Stimulated activated CD4-positive, alpha-beta T cell treated with anti-CD3 and anti-CD28 coated beads, TNF-alpha, amount 100 ng/mL, for 24 hours (primary cell): ENCODE data around the gene APOL3.
A peak's percentile ranks its signal among the peaks of the same experiment; 100 is the strongest.
"Not testable (repeated sequence)": the region's sequence is repeated elsewhere in the genome, so short reads cannot be mapped to it uniquely, and the experiment has no call there.

Experiments
- DNase-seq, 3 experiments: peaks; one replicate each; pipeline ENCODE4 v3.0.0-alpha.2; 2020; ENCODE audit warnings: low read depth in 3 of 3

The APOL3 gene

DNA sequence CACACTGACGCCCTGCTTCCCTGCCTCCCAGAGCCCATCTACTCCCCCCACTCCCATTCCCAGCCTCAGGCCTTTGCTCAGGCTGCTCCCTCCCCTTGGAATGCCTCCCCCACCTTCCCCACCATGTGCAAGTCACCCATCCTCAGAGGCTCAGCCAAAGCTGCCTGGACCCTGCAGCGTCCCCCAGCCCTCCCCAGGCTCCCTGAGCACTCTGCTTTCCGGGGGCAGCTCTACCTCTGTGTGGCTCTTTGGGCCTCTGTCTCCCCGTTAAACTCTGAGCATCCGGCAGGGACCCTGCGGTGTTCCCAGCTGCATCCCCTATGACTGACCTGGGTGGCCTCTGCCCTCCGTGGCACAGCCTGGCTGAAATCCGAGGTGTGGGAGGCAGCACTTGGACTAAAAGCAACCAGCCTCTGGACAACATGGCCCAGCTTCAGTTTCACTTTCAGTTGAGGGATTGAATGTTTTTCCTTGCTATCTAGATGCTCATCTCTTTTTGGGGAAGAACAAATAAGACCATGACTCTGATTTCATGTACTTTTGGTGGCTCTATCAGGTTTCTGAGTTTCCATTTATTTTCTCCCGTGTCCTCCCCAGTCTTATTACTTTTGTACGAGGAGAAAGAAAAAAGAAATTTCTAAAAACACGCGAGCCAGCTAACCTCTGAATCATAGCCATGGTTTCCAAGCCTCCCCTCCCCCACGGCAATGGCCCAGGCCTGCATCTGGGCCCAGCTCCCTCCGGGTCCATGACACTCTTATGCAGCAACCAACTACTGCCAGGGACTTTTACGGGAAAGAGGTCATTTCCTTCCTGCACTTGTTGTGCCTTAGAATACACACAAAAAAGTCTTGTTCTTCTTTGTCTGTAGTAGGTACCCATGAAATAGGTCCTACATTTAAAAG, 3.8 kb downstream of the APOL3 start:
- DNase-seq: peak; percentile 59 to 78 (median 68)

DNA sequence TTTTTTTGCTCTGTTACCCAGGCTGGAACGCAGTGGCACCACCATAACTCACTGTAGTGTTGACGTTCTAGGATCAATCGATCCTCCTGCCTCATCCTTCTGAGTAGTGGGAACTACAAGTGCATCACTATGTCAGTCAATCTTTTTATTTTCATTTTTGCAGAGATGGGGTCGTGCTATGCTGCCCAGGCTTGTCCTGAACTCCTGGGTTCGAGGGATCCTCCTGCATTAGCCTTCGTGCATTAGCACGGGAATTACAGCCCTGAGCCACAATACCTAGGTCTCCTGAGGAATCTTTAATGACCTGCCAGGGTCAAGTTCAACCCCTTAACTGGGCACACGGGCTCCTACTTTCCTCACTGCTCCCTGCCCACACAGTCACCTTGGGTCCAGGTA, 4.4 kb downstream of the APOL3 start:
- no peak for DNase-seq

DNA sequence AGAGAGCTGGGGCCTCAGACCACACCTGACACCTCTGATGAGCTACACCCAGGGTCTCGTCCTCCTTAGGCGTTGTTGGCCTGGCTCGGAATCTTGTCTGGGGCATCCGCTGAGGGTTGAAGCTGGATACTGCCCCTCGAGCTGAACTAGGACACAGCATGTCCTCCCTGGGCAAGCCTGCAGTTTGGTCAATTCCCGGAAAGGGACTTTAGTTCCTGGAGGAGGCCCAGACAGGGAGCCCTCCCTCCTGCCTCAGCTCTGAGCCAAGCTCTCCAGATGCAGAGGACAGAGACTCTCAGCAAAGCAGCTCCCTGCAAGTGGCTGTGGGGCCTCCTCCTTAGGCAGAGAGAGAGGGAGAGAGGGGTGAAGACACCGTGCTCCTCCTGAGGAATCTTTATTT, 4.9 kb downstream of the APOL3 start:
- no peak for DNase-seq

DNA sequence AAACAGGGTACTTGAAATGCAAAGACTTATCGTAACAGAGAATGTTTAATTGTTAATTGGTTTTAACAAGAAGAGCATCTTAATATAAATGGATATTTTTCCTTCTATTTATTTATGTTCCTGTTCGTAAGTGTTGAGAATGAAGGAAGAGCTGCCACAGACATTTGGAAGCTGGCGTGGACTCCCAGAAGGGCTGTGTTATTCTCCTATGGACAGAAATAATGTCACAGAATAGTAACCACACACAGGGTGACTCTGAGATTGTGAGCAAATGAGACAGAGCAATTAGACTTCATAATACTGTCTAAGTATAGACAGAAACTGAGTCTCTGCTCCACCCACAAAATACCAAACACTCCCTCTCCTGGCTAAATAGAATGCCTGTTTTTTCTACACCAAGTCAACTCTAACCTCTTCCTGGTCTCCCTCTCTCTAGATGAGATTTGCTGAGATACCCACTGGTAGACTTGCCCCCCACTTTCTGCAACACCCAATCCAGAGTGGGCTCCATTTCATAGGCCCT, 6.1 kb downstream of the APOL3 start:
- no peak for DNase-seq

DNA sequence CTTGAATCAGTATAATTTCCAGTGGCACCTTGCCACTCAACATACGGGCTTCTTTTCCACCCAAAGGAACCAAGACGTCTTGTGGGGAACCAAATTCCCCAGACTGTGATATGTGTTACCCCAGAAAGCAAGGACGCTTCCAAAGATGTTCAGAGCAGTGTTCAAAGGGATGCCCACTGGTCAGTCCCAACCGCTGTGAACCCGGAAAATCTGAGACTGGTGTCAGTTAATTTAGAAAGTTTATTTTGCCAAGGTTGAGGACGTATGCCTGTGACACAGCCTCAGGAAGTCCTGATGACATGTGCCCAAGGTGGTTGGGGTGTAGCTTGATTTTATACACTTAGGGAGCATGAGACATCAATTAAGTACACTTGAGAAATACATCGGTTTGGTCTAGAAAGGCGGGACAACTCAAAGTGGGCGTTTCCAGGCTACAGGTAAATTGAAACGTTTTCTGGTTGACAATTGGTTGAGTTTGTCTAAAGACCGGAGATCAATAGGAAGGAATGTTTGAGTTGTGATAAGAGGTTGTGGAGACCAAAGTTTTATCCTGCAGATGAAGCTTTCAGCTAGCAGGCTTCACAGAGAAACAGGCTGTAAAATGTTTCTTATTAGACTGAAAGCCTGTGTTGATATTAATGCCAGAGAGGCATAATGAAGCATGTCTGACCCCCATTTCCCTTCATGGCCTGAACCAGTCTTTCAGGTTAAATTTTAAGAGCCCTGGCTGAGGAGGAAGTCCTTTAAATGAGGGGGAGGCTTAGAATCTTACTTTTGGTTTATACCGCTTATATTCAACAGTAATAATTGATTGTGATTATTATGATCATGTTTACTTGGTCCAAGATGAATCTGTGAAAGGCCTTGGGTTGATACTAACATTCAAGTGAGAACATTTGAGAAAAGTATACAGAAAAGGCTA, 6.8 kb downstream of the APOL3 start:
- DNase-seq: no peak

DNA sequence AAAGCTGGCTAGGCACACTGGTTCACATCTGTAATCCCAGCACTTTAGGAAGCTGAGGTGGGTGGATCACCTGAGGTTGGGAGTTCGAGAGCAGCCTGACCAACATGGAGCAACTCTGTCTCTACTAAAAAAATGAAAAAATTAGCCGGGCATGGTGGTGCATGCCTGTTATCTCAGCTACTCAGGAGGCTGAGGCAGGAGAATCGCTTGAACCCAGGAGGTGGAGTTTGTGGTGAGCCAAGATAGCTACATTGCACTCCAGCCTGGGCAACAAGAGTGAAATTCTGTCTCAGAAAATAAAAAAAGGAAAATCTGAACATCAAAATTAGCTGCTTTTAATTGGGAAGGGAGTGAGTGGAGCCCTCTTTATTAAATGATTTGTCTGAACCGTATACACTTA, 7.7 kb downstream of the APOL3 start:
- DNase-seq: not testable (repeated sequence)

DNA sequence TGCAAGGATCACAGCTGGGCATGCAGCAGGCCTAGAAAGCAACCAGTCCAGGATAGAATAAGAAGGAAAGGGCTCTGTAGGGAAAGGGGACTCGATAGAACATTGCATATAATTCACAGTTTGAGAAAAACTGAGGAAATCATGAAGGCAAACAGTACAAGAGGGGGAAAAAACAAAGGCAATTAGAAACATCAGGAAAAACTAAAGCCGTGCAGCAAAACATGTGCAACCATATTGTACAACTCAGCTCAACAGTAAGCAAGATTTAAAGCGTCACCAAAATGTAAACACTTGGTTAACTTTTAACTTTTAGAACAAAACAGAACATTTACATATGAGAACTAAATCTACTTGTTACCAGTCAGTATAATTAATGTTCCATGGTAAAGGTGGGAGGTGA, 8.5 kb downstream of the APOL3 start:
- no peak for DNase-seq

DNA sequence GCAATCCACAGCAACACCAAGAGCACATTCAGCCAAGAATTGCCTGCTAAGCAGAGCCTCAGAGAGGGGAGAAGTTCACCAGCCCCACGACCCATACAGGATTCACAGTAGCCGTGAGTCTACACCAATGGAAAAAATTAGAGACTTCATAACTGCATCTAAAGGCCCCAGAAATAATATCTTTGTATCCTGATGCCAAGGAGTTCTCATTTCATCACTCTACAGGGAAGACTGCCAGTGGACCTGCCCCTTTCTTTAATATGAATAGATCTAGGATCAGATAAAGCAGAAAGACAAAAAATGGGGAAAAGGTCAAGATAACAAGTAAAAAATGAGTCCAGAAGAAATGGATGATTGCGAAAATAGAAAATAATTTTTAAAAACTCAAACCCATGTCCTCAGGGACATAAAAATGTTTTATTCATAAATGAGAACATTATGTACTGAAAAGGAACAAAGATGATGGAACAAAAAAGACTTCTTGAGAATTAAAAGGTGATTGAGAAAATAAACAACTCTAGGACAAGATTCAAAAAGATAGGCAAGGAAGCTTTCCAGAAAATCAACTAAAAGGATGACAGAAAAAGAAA, 9.5 kb downstream of the APOL3 start:
- no peak for DNase-seq

DNA sequence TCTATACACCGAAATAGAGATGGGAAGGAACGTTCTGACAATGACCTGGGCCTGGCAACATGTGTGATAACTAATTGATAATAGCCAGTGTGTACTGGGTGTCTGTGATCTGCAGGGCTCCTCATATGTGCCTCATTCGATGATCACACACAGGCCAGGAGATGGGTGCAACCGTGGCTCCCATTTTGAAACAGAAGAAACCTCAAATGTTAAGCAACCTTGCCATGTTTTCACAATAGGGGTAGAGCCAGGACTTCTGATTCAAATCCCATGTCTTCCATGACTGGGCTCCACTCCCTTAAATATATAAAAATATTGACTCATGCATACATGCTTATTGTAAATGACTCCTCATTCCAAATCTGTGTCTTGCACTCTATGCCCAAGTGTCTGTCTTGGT, 11.1 kb downstream of the APOL3 start:
- no peak for DNase-seq

DNA sequence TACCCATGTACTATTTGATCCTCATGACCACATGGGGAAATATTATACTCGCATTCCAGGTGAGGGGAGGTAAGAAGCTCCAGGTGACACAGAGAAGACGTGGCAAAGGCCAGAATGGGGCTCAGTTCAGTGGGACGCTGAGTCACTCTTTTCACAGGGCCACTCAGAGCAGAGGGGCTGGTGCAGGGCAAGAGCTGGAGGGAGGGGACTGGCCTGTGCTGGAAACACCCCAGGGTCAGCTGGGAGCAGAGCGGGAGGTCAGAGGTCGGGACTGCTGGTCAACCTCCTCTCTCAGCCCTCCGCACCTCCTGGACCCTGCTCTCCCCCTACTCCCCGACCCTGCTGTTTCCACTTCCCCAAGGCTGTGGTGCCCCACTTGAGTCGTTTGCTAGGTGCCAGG, 12.1 kb downstream of the APOL3 start:
- no peak for DNase-seq

DNA sequence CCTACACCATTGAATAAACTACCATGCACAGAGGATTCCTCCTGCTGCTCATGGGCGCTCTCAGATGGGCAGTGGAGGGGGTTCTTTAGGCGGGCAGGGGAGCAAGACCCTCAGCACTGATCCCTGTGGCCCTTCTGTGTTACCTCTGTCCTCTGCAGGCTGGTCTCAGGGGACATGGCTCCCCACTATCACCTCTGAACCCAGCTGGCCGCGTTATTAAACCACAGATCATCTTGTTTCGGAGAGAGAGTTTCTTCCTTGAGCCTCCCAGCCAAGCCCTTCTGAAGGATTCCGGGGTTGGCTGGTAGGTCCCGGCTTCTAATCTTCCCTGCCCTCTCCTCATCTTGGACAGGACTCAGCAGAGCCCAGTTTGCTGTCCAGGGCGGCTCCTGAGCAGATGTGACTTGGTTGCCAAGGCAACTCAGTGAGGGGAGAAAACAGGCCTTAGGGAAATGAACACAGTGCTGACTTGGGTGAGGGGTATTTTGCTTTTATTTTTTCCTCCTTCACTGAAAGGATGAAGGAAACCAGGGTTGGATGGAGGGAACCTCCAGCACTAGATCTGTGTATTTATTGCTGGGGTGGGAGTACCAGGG, 13.3 kb downstream of the APOL3 start:
- no peak for DNase-seq

DNA sequence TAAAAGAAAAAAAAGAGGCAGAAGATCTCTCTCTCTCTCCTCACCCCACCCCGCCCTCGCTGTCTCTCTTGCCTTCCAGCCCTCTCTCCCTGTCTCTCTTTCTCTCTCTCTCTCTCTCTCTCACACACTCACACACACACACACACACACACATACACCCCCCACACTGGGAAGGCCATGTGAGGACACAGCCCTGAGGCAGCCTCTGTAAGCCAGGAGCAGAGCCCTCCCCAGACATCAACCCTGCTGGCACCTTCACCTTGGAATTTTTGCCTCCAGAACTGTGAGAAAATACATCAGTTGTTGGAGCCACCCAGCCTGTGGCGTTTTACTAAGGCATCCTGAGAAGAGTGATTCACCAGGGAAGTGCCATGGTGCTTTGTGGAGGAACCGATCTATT, 14.7 kb downstream of the APOL3 start:
- DNase-seq: no peak

DNA sequence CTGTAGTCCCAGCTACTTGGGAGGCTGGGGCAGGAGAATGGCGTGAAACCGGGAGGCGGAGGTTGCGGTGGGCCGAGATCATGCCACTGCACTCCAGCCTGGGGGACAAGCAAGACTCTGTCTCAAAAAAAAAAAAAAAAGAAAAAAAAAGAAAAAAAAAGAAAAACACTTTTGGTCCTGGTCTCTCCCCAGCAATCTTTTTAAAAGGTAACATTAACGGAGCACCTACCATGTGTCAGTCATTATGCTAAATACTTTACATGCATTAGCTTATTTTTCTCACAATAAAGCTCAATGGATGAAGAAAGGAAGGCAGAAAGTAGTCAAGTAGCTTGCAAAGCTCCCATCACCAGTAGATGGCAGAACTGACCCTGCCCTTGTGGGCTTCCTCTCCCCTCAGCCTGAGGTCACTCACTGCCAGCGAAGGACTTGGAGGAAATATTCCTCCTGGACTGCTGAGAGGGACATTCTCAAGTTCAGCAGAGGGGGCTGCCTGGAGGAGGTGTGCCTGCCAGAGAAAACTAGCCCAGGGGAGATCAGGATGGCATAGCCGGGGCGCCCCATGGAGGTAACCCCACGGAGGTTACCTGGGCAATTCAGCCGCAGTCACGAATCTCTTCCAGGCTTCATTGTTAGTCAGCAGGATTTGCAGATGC, 15.5 kb downstream of the APOL3 start:
- no peak for DNase-seq

DNA sequence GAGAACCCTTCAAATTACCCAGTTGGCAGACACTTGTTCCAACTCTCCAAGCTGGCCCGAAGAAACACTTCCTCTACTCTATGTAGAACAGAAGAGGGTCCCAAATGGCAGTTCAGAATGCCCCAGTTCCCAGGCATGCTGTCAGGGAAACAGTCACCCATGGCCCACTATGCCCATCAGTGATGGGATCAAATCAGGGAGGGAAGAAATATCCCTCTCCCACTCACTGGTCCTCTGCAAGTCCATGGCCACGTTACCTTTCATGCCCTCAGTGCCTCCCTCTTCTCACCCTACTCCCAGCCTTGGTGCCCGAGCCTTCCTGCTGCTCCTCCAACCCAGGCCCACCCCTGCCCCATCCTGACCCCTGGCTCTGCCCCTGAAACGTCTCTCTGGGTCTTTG, 16.6 kb downstream of the APOL3 start:
- DNase-seq: no peak

DNA sequence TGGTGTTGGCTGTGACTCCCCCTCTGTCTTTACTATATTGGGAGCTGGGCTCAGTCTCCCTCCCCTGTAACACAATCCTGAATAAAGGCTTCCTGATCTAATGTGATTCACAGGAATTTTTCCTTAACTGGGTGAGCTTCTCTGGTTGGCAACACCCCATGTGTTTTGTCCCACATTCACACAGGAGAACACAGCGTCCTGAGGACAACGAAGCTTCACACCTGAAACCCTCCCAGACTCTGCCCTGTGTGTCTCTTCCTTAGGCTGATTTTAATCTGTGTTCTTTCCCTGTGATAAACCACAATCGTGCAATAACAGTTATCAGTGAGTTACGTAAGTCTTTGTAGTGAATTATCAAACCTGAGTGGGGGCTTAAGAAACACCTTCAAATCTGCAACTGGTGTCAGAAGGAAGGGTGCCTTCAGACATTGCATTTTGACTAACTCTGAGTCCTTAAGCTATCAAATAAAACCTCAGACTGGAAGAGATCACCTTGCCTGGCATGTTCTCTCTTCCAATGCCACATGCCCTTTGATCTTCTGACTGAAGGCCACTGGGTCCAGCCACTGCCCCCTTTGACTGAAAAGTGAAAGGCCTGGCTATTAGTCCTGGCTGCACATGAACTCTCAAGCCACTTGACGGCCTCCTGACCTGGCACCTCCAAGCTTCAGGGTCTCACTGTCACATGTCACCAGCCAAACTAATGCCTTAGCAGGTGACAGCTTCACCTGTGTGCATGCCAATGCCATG, 17.3 kb downstream of the APOL3 start:
- no peak for DNase-seq

DNA sequence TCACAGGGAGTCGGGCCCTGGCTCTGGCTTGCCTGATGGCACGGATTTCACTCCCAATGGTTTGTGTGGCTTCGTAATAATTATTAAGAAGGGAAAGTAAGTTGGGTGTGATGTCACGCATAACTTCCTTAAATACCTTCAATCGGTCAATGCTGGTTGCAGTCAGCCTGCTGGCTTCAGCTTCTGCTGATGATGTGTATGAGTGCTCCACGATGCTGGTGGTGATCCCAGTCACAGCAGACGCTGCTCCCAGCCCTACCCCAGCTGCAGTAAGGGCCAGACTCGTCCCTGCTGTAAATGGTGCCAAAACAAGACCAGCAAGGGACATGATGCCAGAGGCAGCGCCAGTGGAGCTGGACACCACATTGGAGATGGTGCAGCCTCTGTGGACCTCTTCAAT, 19.1 kb downstream of the APOL3 start:
- no peak for DNase-seq

DNA sequence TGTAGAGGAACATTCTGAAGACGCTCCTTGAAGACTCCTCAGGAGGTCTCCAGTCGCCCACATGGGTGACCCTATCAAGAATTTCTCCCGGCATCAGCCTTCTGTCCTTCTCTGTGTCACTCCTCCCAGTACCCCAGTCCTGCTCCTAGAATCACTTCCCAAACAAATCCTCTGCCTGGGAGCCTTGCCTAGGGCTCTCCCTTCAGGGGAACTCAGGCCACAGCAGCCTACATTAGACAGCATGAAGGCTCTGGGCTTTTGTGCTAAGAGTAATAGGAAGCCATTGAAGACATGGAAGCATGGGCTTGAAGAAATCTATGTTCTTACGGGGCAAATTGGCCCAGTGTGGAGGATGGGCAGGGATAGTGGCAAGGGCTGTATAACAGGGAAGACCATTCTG, 21.8 kb downstream of the APOL3 start:
- not testable (repeated sequence) for DNase-seq

DNA sequence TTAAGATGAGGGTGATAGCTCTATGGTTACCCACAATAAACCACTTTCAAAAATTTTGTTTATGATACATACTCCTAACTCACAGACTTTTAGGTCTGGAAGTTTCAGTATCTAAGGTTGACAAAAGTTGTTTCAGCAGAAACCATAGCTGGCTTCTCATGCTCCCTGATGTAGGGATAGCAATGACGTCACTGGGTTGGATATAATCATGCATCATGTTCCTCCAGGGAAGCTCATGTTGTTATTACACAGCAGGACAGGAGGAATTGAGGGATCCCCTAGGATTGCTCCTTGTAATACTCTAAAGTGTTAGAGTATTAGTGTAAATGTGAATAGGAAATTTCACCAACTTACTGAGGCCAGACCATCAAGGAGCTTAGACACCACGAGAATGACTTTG, 23.6 kb downstream of the APOL3 start:
- no peak for DNase-seq

DNA sequence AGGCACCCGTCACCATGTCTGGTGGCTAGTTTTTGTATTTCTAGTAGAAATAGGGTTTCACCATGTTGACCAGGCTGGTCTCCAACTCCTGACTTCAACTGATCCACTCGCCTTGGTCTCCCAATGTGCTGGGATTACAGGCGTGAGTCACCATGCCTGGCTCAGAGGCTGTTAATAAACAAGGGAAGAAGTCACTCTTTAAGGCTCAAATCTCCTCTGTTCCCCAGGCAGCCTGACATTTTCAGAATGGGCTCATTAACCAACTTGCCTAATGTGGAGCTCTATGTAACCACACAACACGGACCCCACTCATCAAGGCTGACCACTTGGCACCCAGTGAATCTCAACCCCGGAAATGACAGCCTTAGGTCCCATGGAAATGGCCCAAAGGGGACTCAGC, 24.1 kb downstream of the APOL3 start:
- DNase-seq: no peak

DNA sequence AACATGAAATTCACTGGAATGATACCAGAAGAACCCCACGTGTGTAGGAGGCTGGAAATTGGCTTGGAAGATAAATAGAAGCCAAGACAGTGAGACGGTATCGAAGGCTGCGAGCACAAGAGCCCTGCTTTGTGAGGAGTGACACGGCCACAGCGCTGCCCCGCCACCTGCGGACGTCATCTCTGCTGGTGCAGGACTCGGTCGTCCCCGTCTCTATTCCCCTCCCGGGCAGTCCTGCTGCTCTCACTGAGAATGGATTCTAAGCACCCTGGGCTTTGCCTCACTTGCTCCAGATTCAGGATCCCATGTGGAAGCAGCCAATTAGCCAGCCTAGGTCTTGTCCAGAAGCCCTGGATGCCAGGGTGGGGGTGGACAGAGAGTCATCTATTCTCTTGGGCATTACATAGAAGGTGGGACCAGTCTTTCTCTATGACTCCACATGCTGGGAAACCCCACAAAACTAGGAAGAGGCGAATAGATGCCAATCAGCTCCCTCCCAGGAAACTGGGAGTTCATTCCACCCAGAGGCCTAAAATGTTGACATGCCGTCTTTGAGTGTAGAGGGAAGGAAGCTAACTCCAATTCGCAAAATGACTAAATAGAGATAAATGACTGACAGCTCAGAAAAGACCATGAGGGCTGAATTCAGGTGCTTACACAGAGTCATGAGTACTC, 25.1 kb downstream of the APOL3 start:
- DNase-seq: no peak
